Smooth muscle cell of bladder (primary cell): Measurements from ENCODE around the gene KLLN. TPM values are rescaled to one million over a fixed set of nuclear protein-coding genes. Genes with fewer than 3 reads are reported as not detected.

ENCODE experiments used
- total RNA-seq: library from RNA; depleted of rRNA; stranded (reverse); fragments of >200 nt; gene quantifications from 2 replicates; pipeline ENCODE4 v1.2.3, GENCODE V29; 2014

Gene KLLN, protein sequence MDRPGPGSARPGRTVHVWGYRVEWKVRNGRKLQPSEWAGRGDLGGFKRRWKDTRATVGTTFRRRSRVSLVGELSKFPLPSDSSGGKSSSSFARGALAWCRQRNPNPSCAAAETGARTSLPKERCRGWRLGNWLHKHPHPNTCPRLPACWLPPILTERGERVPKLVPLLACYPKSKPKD
- 0.37 and 0.57 TPM in 2 replicates for total RNA-seq

GRCh38 chr10:87863053-87863943 lies at the start of gene KLLN, which contains the start of gene PTEN:
Gene KLLN (minus strand): TSS chr10:87863533. CDS start chr10:87862487, 1,046 bp downstream.
Gene PTEN (plus strand): TSS chr10:87863625. CDS start chr10:87864470, 845 bp downstream.

DNA sequence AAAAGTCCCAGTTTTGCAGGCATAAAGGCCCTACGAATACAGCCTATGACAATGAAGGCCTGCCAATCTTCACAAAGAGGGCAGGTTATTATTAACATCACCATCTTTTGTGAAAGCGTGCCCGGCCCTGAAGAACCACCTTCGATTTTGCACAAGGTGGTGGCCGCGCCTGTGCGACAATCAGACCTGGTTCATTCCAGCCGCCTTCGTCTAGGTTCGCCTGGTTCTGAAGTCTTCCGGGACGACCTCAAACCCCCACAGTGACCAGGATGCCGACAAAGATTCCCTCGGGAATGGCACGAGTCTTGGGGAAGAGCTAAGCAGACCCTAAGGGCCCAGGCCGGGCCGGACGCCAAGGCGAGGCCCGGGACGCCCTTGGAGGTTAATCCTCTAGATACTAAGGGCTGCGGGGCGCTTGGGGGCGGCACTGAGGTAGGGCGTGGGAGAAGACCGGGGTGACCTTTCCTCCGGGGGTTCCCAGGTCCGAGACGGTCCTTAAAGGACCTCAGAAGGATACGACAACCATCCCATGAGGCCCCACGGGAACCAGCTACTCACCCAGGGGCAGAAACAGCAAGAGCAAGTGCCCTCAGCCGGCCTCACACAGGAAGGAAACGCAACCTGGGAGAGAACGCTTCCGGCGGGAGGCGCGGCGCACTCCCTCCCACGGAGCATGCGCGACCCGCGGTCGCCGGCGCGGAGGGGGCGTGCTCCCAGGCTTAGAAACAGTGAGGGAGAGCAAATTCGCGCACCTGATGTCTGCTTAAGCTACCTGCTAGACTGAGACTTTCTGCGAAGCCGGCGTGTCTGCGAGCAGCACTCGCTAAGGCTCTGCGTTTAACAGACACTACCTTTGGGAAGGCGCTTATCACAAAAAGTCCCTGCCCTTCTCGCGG lies 45.5 kb downstream of the KLLN start, which contains the start of gene ATAD1:
Gene ATAD1 (minus strand): TSS at position 618 of the 896 bp plus-strand sequence. CDS start 3,627 bp downstream, outside the sequence.

Other genes with a start within 250 kb of the KLLN start
- gene PAPSS2, start 203.7 kb downstream of the KLLN start, total RNA-seq: 114 and 147 TPM in 2 replicates
- 31.0 and 32.0 TPM in 2 replicates for gene ATAD1, start 45.3 kb downstream of the KLLN start, total RNA-seq
- 169 and 171 TPM in 2 replicates for gene PTEN, start 92 bp upstream of the KLLN start, total RNA-seq